Epidermal melanocyte (primary cell): Measurements from ENCODE around the gene TTC24.

Experiments used
- DNase-seq: peaks from one replicate; pipeline ENCODE4 v3.0.0; 2011; ENCODE audit warnings: low spot score; ENCODE audit not compliant: insufficient read length

The TTC24 gene

DNA sequence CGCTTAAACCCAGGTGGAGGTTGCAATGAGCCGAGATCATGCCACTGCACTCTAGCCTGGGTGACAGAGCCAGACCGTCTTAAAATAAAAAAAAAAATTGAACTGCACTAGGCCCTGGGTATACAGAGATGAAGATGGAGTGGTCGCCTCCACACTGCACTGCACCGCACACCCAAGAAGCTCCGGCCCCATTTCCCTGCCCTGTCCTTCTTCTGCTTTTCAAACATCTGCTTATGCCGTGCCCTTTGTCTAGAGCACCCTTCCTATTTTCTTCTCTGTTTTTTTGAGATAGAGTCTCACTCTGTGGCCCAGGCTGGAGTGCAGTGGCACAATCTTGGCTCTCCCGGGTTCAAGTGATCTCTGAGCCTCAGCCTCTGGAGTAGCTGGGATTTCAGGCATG, 24.6 kb upstream of the TTC24 start:
- no peak for DNase-seq

DNA sequence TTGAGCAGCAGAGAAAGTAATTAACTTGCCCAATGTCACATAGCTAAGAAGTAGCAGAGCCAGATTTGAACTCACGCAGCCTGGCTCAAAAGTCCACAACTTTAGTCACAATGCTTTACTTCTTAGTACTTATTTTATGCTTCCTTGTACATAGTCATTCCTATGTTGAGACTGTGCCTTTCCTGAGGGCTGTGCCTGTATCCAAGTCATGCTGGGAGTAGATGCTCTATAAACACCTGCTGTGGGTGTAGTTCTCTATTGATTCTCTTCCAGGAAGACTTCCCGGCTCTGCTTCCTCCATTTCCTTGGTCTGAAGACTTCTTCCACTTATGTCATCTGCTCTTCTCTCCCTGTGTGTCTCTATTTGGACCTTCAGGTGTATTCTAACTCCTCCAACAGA, 23.8 kb upstream of the TTC24 start:
- no peak for DNase-seq

DNA sequence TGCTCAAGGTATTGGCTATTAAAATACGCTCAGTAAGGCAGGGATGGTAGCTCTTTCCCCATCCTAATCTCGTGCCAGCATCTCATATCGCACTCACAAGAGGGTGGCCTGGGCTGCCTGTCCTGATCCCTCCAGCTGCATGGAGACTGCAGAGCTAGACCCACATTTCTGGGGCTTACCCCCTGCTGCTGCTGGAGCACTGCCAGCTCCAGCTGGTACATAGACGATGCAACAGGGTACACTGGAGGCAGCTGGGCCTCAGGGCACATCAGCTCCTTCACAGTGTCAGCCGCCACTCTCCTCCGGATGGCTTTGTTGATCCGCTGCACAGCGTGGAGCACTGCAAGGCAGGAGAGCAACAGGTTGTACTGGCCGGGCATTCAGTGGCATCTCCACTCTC, 23.2 kb upstream of the TTC24 start:
- DNase-seq, result no peak

GRCh38 chr1:156559086-156559796, 20.3 kb upstream of the TTC24 start:
- DNase-seq, result no peak

- no peak for DNase-seq
Measured at GRCh38 chr1:156559797-156560385, 19.6 kb upstream of the TTC24 start.

- DNase-seq, result no peak
Measured at GRCh38 chr1:156560585-156561163, 18.8 kb upstream of the TTC24 start.

- DNase-seq, result no peak
Measured at GRCh38 chr1:156565519-156565918, 14.0 kb upstream of the TTC24 start.

GRCh38 chr1:156566436-156566835, 13.1 kb upstream of the TTC24 start:
- DNase-seq, result no peak

DNA sequence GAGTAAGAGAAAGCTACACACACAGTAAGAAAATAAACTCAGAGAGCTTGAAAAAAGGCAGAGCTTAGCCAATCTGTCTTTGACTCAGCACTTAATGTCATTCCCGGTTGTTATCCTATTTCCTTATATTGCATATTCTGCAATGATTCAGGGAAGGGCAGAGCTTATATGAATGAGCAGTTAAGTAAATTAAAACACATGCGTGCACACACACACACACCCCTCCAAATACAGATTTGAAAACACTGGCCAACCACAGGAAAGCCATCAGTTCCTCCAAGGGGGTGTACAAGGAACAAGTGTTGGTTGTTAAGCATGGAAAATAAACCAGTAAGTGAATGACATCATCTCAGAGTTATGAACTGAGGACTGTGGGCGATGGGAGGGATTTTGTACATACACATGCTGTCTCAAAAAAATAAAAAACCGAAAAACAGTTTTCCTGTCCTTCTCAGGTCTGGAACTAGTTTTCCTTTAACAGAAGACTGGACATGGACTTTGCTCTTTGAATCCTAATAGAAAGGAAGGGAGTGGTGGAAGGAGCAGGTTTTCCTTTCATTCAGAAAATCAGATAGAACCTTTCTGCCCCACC, 8.2 kb upstream of the TTC24 start:
- DNase-seq, result no peak

DNA sequence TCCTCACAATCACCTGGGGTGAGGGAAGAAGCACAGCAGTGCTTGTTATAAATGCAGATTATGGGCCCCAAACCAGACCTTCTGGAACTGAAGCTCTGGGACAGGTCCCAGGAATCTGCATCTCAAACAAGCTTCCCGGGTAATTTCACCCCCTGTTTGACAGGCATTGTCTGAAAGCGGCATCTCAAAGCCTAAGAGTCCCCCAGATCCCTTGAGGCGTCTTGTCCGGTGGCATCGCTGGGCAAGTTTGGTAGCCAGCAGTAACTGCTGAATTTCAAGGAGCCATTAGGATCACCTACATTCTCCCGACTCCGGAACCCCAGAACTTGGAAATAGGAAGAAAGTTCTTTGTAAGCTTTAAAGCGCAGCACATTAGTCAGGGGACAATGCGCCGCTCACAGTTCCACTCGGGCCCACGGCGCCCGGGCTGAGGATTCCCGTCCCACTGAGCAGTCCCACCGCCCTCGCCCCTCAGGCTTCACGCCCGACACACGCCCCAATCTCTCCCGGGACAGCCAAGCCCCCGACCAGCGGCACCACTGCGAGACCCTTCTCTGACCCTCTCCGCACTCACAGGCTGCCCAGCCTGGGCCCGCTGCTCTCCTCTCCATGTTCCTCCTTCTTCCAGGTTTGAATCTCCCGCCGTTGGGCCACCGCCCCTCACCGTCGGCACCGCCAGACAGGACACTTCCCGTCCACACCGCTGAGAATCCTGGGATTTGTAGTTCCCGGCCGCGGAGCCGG, 7.4 kb upstream of the TTC24 start, which contains the start of gene IQGAP3:
TSS of gene IQGAP3 (minus strand) at position 647 of the 744 bp plus-strand sequence. CDS start at position 611, 36 bp downstream.
- peak; percentile 93 for DNase-seq

DNA sequence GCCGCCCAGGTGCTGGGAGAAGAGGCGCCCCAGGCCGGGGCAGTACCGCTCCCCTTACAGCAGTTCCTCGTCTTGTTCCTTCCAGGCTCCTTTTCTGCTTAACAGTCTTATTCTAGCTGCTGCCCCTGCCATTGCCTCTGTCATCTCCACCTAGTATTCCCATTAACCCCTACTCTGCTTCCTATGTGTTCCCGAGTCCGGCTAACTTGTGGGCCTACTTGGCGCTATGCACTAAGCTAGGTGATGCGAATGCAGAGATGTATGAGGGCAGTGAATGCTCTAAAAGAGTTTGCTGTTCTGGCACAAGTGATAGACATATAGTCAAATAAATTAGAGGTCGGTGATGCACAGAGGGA, 6.9 kb upstream of the TTC24 start:
- DNase-seq, result no peak

- DNase-seq, result no peak
Measured at GRCh38 chr1:156574039-156574633, 5.4 kb upstream of the TTC24 start.

DNA sequence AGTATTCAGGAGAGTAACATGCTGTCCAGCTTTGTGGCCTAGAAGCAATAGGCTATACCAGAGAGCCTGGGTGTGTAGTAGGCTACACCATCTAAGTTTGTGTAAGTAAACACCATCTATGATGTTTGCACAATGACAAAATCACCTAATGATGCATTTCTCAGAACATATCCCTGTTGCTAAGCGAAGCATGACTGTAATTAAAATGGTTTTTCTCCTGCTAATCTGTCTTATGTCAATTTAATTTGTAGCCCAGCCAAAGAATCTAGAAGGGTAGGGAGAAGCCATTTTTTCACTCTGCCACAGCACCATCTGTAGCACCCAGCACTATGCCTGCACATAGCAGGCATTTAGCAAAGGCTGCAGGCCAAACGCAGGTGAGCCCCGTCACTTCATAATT, 2.0 kb upstream of the TTC24 start:
- no peak for DNase-seq

- DNase-seq, result no peak
Measured at GRCh38 chr1:156578055-156578454, 1.5 kb upstream of the TTC24 start.

- no peak for DNase-seq
Measured at GRCh38 chr1:156581661-156582387, 2.3 kb downstream of the TTC24 start.

DNA sequence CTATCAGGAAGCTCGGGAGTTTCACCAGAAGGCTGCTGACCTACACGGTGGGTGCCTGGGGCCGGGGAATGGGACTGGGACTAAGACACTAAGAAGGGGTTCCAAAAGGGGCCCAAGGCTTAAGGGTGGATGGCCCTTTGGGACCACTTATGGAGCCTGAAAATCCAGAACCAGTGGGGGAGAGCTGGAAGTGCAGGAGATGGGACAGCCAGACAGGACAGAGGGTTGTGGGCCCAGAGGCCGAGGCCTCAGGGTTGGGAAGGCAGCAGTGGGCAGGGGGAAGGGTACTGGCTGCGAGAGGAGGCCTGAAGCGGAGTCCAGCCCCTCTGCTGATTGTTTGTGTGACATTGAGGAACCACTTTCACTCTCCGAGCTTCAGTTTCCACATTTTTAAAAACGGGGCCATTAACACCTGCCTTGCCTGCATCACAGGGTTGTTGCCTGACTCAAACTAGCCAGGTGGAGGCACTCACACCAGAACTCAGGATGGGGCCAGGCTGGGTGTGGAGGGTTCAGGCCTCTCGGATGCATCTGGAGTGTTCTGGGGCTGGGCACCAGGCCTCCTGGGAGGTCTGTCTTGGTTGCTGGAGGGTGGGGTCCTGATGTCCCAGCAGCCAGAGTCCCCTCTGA, 3.0 kb downstream of the TTC24 start:
- no peak for DNase-seq

DNA sequence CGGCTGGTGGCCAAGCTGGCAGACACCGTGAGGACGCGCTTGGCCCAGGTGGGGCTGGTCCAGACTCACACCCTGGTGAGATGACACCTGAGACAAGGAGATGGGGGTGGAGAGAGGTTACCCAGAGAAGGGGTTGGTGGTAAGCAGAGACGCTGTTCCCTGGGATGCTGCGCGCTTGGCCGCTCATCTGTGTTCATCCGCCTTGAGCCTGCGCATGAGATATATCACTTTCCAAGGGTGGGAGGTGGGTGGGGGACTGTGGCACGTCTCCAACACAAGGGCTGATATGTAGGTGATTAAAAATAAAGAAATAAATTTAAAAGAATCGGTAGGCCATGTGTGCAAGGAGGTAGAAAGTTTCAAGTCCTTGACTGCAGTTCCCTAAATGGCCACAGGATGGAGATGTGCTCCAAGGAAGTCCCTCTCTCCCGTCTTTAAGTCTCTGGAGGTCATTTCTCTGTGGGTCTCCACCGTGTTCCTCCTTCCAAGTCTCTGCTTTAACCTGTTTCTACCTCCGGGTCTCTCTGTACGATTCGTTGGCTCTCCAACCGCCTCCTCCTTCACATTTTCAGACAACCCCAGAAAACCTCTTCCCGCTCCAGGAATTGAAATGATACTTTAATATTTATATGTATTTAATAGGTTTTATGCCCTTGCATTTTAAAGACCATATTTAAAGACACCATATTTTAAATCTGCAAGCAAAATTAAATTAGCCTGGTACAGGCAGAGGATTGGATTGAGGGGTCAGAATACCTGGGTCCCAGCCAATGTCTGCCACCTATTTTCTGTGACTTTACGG, 4.5 kb downstream of the TTC24 start:
- peak; percentile 74 for DNase-seq

DNA sequence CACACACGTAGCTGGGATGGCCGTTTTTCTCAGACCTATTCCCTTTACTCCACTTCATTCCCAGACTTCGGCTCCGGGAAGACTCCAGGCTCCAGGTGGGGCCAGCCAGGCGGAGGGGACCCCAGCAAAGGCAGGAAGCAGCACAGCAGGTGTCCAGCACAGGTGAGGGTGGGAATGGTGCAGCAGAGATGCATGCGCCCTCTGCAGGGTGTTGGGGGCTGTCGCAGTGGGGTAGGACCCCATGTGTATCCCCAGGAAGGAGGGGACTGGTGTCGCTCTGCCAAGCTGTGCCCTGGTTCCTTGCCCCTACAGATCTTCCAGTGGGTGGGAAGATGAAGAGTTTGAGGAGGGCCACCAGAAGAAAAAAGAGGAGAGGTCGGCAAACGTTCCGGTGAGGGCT, 5.3 kb downstream of the TTC24 start:
- no peak for DNase-seq

DNA sequence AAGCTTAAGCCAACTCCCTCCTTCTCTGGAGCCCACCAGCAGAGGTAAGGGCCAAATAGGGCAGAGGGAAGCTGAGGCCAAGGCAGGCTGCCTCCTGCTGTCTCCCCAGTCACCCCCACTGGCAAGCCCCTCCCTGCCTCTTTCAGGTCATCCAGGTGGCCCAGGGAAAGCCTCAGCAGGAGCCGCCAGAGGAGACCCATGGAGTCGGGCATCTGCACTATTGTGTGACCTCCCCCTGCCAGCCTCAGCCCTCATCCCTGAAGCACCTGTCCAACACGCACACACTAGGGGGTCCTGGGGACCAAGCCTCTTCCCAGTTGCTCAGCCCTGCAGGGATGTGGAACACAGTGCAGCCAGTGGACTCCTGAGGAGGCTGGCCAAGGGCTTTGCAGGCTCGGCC, 6.8 kb downstream of the TTC24 start:
- DNase-seq, result no peak
